Ishikawa (cell line): ENCODE results near the gene DENND1A.

Experiments
- CEBPB ChIP-seq: IDR thresholded peaks from 2 replicates; pipeline ENCODE4 v1.6.1; 2012
- CREB1 ChIP-seq: IDR thresholded peaks from 2 replicates; pipeline ENCODE4 v1.6.1; 2012; ENCODE audit warnings: low read depth
- EGR1 ChIP-seq: IDR thresholded peaks from 2 replicates; pipeline ENCODE4 v1.6.1; 2012
- EP300 ChIP-seq: IDR thresholded peaks from 2 replicates; pipeline ENCODE4 v1.6.1; 2012; ENCODE audit warnings: borderline replicate concordance
- FOXM1 ChIP-seq: IDR thresholded peaks from 2 replicates; pipeline ENCODE4 v1.6.1; 2012; ENCODE audit warnings: low read depth, borderline replicate concordance
- MAX ChIP-seq: IDR thresholded peaks from 2 replicates; pipeline ENCODE4 v1.6.1; 2012
- NFIC ChIP-seq: IDR thresholded peaks from 2 replicates; pipeline ENCODE4 v1.6.1; 2012
- RAD21 ChIP-seq: IDR thresholded peaks from 2 replicates; pipeline ENCODE4 v1.6.1; 2012; ENCODE audit warnings: low read depth
- REST ChIP-seq: IDR thresholded peaks from 2 replicates; pipeline ENCODE4 v1.6.1; 2012; ENCODE audit warnings: low read depth, mild to moderate bottlenecking
- TAF1 ChIP-seq: IDR thresholded peaks from 2 replicates; pipeline ENCODE4 v1.6.1; 2012; ENCODE audit warnings: low read depth, mild to moderate bottlenecking
- TCF12 ChIP-seq: IDR thresholded peaks from 2 replicates; pipeline ENCODE4 v1.6.1; 2012; ENCODE audit warnings: low read depth
- TEAD4 ChIP-seq: IDR thresholded peaks from 2 replicates; pipeline ENCODE4 v1.6.1; 2012
- USF1 ChIP-seq: IDR thresholded peaks from 2 replicates; pipeline ENCODE4 v1.6.1; 2012
- YY1 ChIP-seq: IDR thresholded peaks from 2 replicates; pipeline ENCODE4 v1.6.1; 2012; ENCODE audit warnings: low read depth
- ZBTB7A ChIP-seq: IDR thresholded peaks from 2 replicates; pipeline ENCODE4 v1.6.1; 2012; ENCODE audit warnings: low read depth

DENND1A gene

GRCh38 chr9:123637945-123638634 is 291.8 kb downstream of the DENND1A start:
- TF ChIP-seq EP300 = no peak
- TF ChIP-seq ZBTB7A = no peak
- TF ChIP-seq CREB1 = no peak
- no peak for TF ChIP-seq YY1
- TF ChIP-seq TCF12 = no peak
- no peak for TF ChIP-seq RAD21
- no peak for TF ChIP-seq FOXM1

- TF ChIP-seq ZBTB7A (no peak), EGR1 (no peak), CEBPB (no peak), NFIC (no peak), CREB1 (no peak)
These were observed 292.4 kb downstream of the DENND1A start for GRCh38 chr9:123637606-123637944.

- TF ChIP-seq YY1 (no peak), EP300 (no peak), TAF1 (no peak), EGR1 (no peak), ZBTB7A (no peak), MAX (no peak), FOXM1 (no peak), USF1 (no peak)
These were observed 298.1 kb downstream of the DENND1A start for GRCh38 chr9:123631862-123632261.

GRCh38 chr9:123630233-123630632 is 299.7 kb downstream of the DENND1A start:
- TF ChIP-seq TEAD4 = no peak
- TF ChIP-seq EGR1 = no peak
- no peak for TF ChIP-seq REST
- no peak for TF ChIP-seq USF1
- no peak for TF ChIP-seq CREB1
- TF ChIP-seq CEBPB = no peak
- TF ChIP-seq TCF12 = no peak
- no peak for TF ChIP-seq NFIC
- no peak for TF ChIP-seq FOXM1
- no peak for TF ChIP-seq EP300
- TF ChIP-seq TAF1 = no peak
- no peak for TF ChIP-seq YY1
- no peak for TF ChIP-seq MAX

GRCh38 chr9:123629531-123629930 is 300.4 kb downstream of the DENND1A start:
- TF ChIP-seq TEAD4 (no peak), FOXM1 (no peak), YY1 (no peak), RAD21 (no peak), NFIC (no peak), TAF1 (no peak), MAX (no peak), ZBTB7A (no peak), CREB1 (no peak), USF1 (no peak), EP300 (no peak), CEBPB (no peak), EGR1 (no peak), REST (no peak), TCF12 (no peak)

GRCh38 chr9:123622711-123623241 is 307.1 kb downstream of the DENND1A start:
- no peak for TF ChIP-seq CREB1
- no peak for TF ChIP-seq TCF12
- TF ChIP-seq EGR1 = no peak
- no peak for TF ChIP-seq TEAD4
- TF ChIP-seq FOXM1 = no peak
- no peak for TF ChIP-seq MAX
- no peak for TF ChIP-seq YY1
